ENCODE data around the gene LRP5. TPM values are rescaled to one million over a fixed set of nuclear protein-coding genes. Genes with fewer than 3 reads are reported as not detected.

LRP5 gene
- total RNA-seq, 1 experiment from 2014 or later, result 32.8 TPM

GRCh38 chr11:68338051-68338780 is 25.8 kb downstream of the LRP5 start:
- Mint-ChIP-seq H3K9me3 (ENCODE audit: unreplicated experiment) (no peaks in the 10 kb centered on the region), H3K4me1 (ENCODE audit: insufficient read depth, unreplicated experiment) (peaks cover 44% of the 10 kb centered on the region), H3K4me3 (ENCODE audit: unreplicated experiment) (peak overlapping the region; percentile 28), H3K36me3 (ENCODE audit: insufficient read depth, unreplicated experiment) (peaks cover 5% of the 10 kb centered on the region), H3K27ac (ENCODE audit: low read depth, unreplicated experiment) (peak overlapping the region; percentile 95), H3K27me3 (ENCODE audit: insufficient read depth, unreplicated experiment) (no peaks in the 10 kb centered on the region)
- no TSS peak for BruUV-seq (replicated peaks)
- intact Hi-C loops (cut with micrococcal nuclease), result no loop called here
- TF ChIP-seq CTCF (IDR thresholded peaks at IDR 0.05; ENCODE audit: unreplicated experiment), result no peak
- peak; percentile 63 for DNase-seq (ENCODE audit: unreplicated experiment)
- POLR2A ChIA-PET, result interaction anchor here (0.6 to 5.0 kb wide), 16 partner anchors 11 to 756 kb away, joined by 3 to 66 read pairs (median 5); partner anchors contain the start of genes C11orf24, LRP5 and PPP6R3
- CTCF ChIA-PET, result interaction anchor here (0.6 to 1.1 kb wide), 2 partner anchors 17 to 46 kb away, joined by 3 to 5 read pairs; no protein-coding TSS in a partner anchor

- Mint-ChIP-seq H3K4me1 (ENCODE audit: insufficient read depth, unreplicated experiment) (peaks cover 44% of the 10 kb centered on the region), H3K27ac (ENCODE audit: low read depth, unreplicated experiment) (no peak overlapping the region), H3K27me3 (ENCODE audit: insufficient read depth, unreplicated experiment) (no peaks in the 10 kb centered on the region), H3K4me3 (ENCODE audit: unreplicated experiment) (no peak overlapping the region), H3K36me3 (ENCODE audit: insufficient read depth, unreplicated experiment) (peaks cover 6% of the 10 kb centered on the region), H3K9me3 (ENCODE audit: unreplicated experiment) (no peaks in the 10 kb centered on the region)
- no TSS peak for BruUV-seq (replicated peaks)
- CTCF ChIA-PET, result interaction anchor here (0.5 to 1.3 kb wide), 2 partner anchors 42 to 320 kb away, joined by 3 read pairs; no protein-coding TSS in a partner anchor
- no peak for DNase-seq (ENCODE audit: unreplicated experiment)
- TF ChIP-seq CTCF (IDR thresholded peaks at IDR 0.05; ENCODE audit: unreplicated experiment), result no peak
- intact Hi-C loops (cut with micrococcal nuclease), result no loop called here
- POLR2A ChIA-PET, result interaction anchor here (0.6 to 5.0 kb wide), 7 partner anchors 14 to 757 kb away, joined by 3 to 66 read pairs (median 3); partner anchors contain the start of genes GSTP1 and LRP5
Observed at GRCh38 chr11:68340003-68340767, 27.8 kb downstream of the LRP5 start.

GRCh38 chr11:68340784-68341556 is 28.6 kb downstream of the LRP5 start:
- BruUV-seq (replicated peaks), result no TSS peak
- no peaks in the 10 kb centered on the region for H3K9me3 Mint-ChIP-seq (ENCODE audit: unreplicated experiment)
- no peak overlapping the region for H3K4me3 Mint-ChIP-seq (ENCODE audit: unreplicated experiment)
- TF ChIP-seq CTCF (IDR thresholded peaks at IDR 0.05; ENCODE audit: unreplicated experiment), result no peak
- peaks cover 7% of the 10 kb centered on the region for H3K36me3 Mint-ChIP-seq (ENCODE audit: insufficient read depth, unreplicated experiment)
- peaks cover 45% of the 10 kb centered on the region for H3K4me1 Mint-ChIP-seq (ENCODE audit: insufficient read depth, unreplicated experiment)
- peak overlapping the region; percentile 68 for H3K27ac Mint-ChIP-seq (ENCODE audit: low read depth, unreplicated experiment)
- H3K27me3 Mint-ChIP-seq (ENCODE audit: insufficient read depth, unreplicated experiment), result no peaks in the 10 kb centered on the region
- POLR2A ChIA-PET, result interaction anchor here (0.6 to 3.9 kb wide), 4 partner anchors 13 to 32 kb away, joined by 3 to 11 read pairs (median 5); partner anchors contain the start of gene LRP5
- peak; percentile 36 for DNase-seq (ENCODE audit: unreplicated experiment)
- CTCF ChIA-PET, result no interaction called here
- intact Hi-C loops (cut with micrococcal nuclease), result no loop called here

All from MCF 10A (cell line).